Nephron progenitor cell (in vitro differentiated cells): ENCODE data around the gene DPF3.
A peak's percentile ranks its signal among the peaks of the same experiment; 100 is the strongest.

Source experiments
- DNase-seq: peaks from one replicate; pipeline ENCODE4 v3.0.0; 2021
- H3K27ac Mint-ChIP-seq: 2 replicates; pipeline ENCODE4 v1.8.0; 2021; ENCODE audit warnings: mild to moderate bottlenecking, moderate library complexity, mixed read lengths
- H3K27me3 Mint-ChIP-seq: 2 replicates; pipeline ENCODE4 v1.8.0; 2021; ENCODE audit warnings: mild to moderate bottlenecking, low read depth, mixed read lengths; ENCODE audit not compliant: poor library complexity
- H3K36me3 Mint-ChIP-seq: 2 replicates; pipeline ENCODE4 v1.8.0; 2021; ENCODE audit warnings: low read depth, mixed read lengths
- H3K4me1 Mint-ChIP-seq: 2 replicates; pipeline ENCODE4 v1.8.0; 2021; ENCODE audit warnings: mixed read lengths
- H3K4me3 Mint-ChIP-seq: 2 replicates; pipeline ENCODE4 v1.8.0; 2021; ENCODE audit warnings: mild to moderate bottlenecking, moderate library complexity, mixed read lengths
- H3K9me3 Mint-ChIP-seq: 2 replicates; pipeline ENCODE4 v1.8.0; 2021; ENCODE audit warnings: mild to moderate bottlenecking, moderate library complexity, mixed read lengths
- TF ChIP-seq, protein P1 (sequence below): fragments of 200-600 bp; sonication (generic); IDR thresholded peaks from 2 replicates; pipeline ENCODE4 v1.5.0; 2021; ENCODE audit warnings: antibody characterized with exemption

Gene DPF3

GRCh38 chr14:72610831-72611200, 283.1 kb downstream of the DPF3 start:
- no peaks in the 10 kb centered on the region for H3K9me3 Mint-ChIP-seq
- no peaks in the 10 kb centered on the region for H3K36me3 Mint-ChIP-seq
- TF ChIP-seq, protein P1, sequence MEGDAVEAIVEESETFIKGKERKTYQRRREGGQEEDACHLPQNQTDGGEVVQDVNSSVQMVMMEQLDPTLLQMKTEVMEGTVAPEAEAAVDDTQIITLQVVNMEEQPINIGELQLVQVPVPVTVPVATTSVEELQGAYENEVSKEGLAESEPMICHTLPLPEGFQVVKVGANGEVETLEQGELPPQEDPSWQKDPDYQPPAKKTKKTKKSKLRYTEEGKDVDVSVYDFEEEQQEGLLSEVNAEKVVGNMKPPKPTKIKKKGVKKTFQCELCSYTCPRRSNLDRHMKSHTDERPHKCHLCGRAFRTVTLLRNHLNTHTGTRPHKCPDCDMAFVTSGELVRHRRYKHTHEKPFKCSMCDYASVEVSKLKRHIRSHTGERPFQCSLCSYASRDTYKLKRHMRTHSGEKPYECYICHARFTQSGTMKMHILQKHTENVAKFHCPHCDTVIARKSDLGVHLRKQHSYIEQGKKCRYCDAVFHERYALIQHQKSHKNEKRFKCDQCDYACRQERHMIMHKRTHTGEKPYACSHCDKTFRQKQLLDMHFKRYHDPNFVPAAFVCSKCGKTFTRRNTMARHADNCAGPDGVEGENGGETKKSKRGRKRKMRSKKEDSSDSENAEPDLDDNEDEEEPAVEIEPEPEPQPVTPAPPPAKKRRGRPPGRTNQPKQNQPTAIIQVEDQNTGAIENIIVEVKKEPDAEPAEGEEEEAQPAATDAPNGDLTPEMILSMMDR: no peak
- H3K27me3 Mint-ChIP-seq: peaks cover 12% of the 10 kb centered on the region
- DNase-seq: no peak
- peaks cover 87% of the 10 kb centered on the region for H3K4me1 Mint-ChIP-seq
- no peak overlapping the region for H3K27ac Mint-ChIP-seq
- H3K4me3 Mint-ChIP-seq: no peak overlapping the region

- Mint-ChIP-seq H3K27me3 (peaks cover 12% of the 10 kb centered on the region), H3K4me3 (no peak overlapping the region), H3K9me3 (no peaks in the 10 kb centered on the region), H3K27ac (no peak overlapping the region), H3K4me1 (peaks cover 82% of the 10 kb centered on the region), H3K36me3 (no peaks in the 10 kb centered on the region)
- TF ChIP-seq, protein P1: no peak
- DNase-seq: no peak
These were observed 283.6 kb downstream of the DPF3 start for GRCh38 chr14:72610096-72610830.

GRCh38 chr14:72609205-72609916, 284.5 kb downstream of the DPF3 start:
- no peak overlapping the region for H3K4me3 Mint-ChIP-seq
- H3K27ac Mint-ChIP-seq: no peak overlapping the region
- no peaks in the 10 kb centered on the region for H3K9me3 Mint-ChIP-seq

DNA sequence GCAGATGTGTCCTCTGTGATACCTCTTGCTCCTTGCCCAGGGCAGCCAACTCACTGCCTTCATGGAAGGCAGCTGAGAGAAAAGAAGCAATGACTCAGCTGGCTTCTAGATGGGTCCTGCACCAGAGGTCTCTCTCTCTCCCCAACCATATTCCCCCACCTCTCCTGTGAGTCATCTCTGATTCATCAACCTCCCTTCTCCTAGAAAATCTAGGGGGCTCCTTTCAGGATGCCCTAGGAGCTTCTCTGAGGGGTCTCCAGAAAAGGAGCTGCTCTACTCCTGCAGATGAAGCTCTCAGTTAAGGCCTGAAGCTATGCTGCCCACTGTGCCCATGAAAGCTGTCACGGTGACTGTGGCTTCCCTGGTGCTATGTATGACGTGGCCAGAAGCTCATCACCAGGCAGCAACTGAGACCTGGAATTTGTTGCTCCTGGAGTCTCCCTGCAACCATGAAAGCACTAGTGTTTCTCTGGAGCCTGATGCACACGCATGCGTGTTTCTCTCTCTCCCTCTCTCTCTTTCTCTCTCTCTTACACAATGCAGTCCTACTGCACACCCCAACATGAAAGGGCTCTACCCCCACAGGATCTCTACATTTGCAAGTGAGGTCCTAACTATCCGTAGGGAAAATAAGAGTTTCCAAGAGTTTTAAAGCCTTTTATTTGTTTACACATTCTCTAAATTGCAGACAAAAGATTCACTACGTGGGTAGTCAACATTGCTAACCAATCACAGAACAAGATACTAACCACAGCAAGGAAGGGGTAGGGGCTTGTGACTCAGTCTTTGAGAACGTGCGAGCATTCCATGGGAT, 285.3 kb downstream of the DPF3 start:
- no peak for DNase-seq
- Mint-ChIP-seq H3K27me3 (peaks cover 12% of the 10 kb centered on the region), H3K4me1 (peaks cover 76% of the 10 kb centered on the region), H3K36me3 (no peaks in the 10 kb centered on the region), H3K9me3 (no peaks in the 10 kb centered on the region), H3K4me3 (peak overlapping the region; percentile 51), H3K27ac (peak overlapping the region; percentile 22)
- TF ChIP-seq, protein P1: no peak

More at GRCh38 chr14:72609205-72609916, 284.5 kb downstream of the DPF3 start:
- Mint-ChIP-seq H3K36me3 (no peaks in the 10 kb centered on the region), H3K27me3 (peaks cover 12% of the 10 kb centered on the region), H3K4me1 (peaks cover 81% of the 10 kb centered on the region)
- TF ChIP-seq, protein P1: no peak
- DNase-seq: no peak

- Mint-ChIP-seq H3K27ac (peak overlapping the region; percentile 56), H3K4me1 (peaks cover 65% of the 10 kb centered on the region), H3K4me3 (peak overlapping the region; percentile 37), H3K9me3 (no peaks in the 10 kb centered on the region), H3K36me3 (no peaks in the 10 kb centered on the region), H3K27me3 (peaks cover 12% of the 10 kb centered on the region)
- TF ChIP-seq, protein P1: no peak
- DNase-seq: peak; percentile 33
These were observed 286.3 kb downstream of the DPF3 start for GRCh38 chr14:72607386-72608130.
